Prostate gland (tissue), 2 donors: ENCODE measurements around the gene IZUMO4.

Experiments used
- POLR2A ChIP-seq: fragments of 450-650 bp; IDR thresholded peaks from one replicate; pipeline ENCODE4 v1.6.1; 2016; ENCODE audit warnings: antibody characterized with exemption, mild to moderate bottlenecking
- TF ChIP-seq, protein P1 (sequence below), 4 experiments: fragments of 200-600 bp in 2 of 4; fragments of 450-650 bp in 2 of 4; sonication (generic) in 2 of 4; IDR thresholded peaks; 1 replicate in 3 of 4; 2 replicates in 1 of 4; pipeline ENCODE4 v1.5.1; 2016 to 2019; ENCODE audit warnings: antibody characterized with exemption in 4 of 4, mild to moderate bottlenecking in 2 of 4, moderate library complexity in 2 of 4

DNA sequence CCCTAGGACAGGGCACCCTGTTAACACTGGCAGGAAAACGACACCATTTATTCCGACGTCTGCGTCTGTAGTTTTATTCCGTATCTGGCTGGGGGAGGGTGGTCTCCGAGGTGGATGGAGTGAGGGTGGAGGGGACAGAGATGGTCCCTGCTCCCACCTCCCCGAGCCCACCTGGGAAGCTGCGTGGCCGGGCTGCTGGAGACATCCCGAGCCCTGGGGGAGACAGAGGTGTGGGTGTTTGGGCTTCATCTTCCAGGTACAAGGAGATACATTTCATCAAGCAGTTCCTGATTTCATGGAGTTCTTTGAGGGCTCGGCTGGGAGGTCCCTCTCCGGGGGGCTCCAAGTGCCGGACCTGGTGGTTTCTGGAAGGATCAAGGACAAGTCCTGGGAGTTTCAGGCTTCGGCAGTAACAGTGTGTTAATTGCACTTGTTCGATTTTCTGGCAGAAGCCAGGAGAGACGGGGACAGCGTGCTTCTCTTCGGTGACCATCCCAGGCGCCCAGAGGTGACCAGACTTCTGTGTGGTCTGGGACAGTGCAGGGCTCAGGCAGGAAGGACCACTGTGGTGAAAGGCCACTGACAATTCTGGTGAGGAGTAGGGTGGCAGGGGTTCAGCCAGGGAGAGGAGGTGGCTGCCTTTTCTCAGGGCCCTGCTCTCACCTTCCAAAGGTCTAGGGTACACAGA is 25.6 kb upstream of the IZUMO4 start:
- no peak for TF ChIP-seq POLR2A
- TF ChIP-seq, protein P1, sequence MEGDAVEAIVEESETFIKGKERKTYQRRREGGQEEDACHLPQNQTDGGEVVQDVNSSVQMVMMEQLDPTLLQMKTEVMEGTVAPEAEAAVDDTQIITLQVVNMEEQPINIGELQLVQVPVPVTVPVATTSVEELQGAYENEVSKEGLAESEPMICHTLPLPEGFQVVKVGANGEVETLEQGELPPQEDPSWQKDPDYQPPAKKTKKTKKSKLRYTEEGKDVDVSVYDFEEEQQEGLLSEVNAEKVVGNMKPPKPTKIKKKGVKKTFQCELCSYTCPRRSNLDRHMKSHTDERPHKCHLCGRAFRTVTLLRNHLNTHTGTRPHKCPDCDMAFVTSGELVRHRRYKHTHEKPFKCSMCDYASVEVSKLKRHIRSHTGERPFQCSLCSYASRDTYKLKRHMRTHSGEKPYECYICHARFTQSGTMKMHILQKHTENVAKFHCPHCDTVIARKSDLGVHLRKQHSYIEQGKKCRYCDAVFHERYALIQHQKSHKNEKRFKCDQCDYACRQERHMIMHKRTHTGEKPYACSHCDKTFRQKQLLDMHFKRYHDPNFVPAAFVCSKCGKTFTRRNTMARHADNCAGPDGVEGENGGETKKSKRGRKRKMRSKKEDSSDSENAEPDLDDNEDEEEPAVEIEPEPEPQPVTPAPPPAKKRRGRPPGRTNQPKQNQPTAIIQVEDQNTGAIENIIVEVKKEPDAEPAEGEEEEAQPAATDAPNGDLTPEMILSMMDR (IDR thresholded peaks at IDR 0.05), result no peak
